ENCODE measurements around the gene APOL4.
A peak's percentile ranks its signal among the peaks of the same experiment; 100 is the strongest.

DNA sequence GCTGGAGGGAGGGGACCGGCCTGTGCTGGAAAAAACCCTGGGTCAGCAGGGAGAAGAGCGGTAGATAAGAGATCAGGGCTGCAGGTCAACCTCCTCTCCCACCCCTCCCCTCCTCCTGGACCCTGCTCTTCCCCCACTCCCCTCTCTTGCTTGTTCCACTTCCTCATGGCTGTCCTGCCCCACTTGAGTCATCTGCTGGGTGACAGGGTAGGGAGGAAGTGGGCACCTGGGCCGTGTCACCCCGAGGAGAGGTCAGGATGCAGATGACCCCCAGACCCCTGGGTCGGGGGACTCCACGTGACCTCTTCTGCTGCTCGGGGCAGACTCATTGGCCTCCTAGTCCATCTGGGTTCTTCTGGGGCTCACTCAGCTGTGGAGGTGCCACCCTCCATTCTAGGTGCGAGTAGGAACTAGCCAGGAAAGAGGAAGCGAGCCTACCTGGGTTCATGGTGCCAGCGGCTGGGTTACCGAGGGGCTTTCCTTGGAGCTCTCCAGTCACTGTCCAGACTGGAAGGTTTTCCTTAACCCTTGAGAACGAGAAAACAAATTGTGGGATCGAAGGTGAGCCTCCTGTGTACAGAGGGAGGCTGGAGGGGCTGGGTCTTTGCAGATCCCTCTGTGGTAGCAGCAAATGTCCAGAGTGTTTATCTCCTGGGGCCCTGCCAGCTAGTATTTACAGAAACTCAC lies 31.2 kb upstream of the APOL4 start:
- peak; percentile 75 for TF ChIP-seq SPI1 (IDR thresholded peaks at IDR 0.05; ENCODE audit: borderline replicate concordance, low read depth)
- TF ChIP-seq, protein P1, sequence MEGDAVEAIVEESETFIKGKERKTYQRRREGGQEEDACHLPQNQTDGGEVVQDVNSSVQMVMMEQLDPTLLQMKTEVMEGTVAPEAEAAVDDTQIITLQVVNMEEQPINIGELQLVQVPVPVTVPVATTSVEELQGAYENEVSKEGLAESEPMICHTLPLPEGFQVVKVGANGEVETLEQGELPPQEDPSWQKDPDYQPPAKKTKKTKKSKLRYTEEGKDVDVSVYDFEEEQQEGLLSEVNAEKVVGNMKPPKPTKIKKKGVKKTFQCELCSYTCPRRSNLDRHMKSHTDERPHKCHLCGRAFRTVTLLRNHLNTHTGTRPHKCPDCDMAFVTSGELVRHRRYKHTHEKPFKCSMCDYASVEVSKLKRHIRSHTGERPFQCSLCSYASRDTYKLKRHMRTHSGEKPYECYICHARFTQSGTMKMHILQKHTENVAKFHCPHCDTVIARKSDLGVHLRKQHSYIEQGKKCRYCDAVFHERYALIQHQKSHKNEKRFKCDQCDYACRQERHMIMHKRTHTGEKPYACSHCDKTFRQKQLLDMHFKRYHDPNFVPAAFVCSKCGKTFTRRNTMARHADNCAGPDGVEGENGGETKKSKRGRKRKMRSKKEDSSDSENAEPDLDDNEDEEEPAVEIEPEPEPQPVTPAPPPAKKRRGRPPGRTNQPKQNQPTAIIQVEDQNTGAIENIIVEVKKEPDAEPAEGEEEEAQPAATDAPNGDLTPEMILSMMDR (IDR thresholded peaks at IDR 0.05; ENCODE audit: insufficient read depth, low read length): no peak
- TF ChIP-seq REST (IDR thresholded peaks at IDR 0.05; ENCODE audit: insufficient replicate concordance, low read depth): no peak

Data from HL-60 (cell line).